Mesothelial cell of epicardium (in vitro differentiated cells): Measurements from ENCODE around the gene SNED1. TPM values are rescaled to one million over a fixed set of nuclear protein-coding genes. Genes with fewer than 3 reads are reported as not detected.

Source experiments
- DNase-seq, 2 experiments: peaks; one replicate each; pipeline ENCODE4 v3.0.0; 2021; ENCODE audit warnings: low spot score in 2 of 2; ENCODE audit not compliant: unreplicated experiment in 2 of 2
- H3K27ac Mint-ChIP-seq: 2 replicates; pipeline ENCODE4 v1.8.0; 2021; ENCODE audit warnings: mixed read lengths
- H3K27me3 Mint-ChIP-seq: 2 replicates; pipeline ENCODE4 v1.8.0; 2021; ENCODE audit warnings: low read depth, mixed read lengths
- H3K36me3 Mint-ChIP-seq: 2 replicates; pipeline ENCODE4 v1.8.0; 2021; ENCODE audit warnings: mixed read lengths
- H3K4me1 Mint-ChIP-seq: 2 replicates; pipeline ENCODE4 v1.8.0; 2021; ENCODE audit warnings: mixed read lengths
- H3K4me3 Mint-ChIP-seq: 2 replicates; pipeline ENCODE4 v1.8.0; 2021; ENCODE audit warnings: mild to moderate bottlenecking, moderate library complexity, mixed read lengths
- H3K9me3 Mint-ChIP-seq: 2 replicates; pipeline ENCODE4 v1.8.0; 2021; ENCODE audit warnings: mixed read lengths
- total RNA-seq: library from RNA; stranded (reverse); gene quantifications from 3 replicates; pipeline ENCODE4 v1.2.1, GENCODE V29; 2021
- TF ChIP-seq, protein P1 (sequence below): fragments of 200-600 bp; sonication (generic); IDR thresholded peaks from one replicate; pipeline ENCODE4 v1.5.0; 2021; ENCODE audit warnings: antibody characterized with exemption; ENCODE audit not compliant: unreplicated experiment

The SNED1 gene
- total RNA-seq, 1 donor from 2014 or later = 9.4 TPM

DNA sequence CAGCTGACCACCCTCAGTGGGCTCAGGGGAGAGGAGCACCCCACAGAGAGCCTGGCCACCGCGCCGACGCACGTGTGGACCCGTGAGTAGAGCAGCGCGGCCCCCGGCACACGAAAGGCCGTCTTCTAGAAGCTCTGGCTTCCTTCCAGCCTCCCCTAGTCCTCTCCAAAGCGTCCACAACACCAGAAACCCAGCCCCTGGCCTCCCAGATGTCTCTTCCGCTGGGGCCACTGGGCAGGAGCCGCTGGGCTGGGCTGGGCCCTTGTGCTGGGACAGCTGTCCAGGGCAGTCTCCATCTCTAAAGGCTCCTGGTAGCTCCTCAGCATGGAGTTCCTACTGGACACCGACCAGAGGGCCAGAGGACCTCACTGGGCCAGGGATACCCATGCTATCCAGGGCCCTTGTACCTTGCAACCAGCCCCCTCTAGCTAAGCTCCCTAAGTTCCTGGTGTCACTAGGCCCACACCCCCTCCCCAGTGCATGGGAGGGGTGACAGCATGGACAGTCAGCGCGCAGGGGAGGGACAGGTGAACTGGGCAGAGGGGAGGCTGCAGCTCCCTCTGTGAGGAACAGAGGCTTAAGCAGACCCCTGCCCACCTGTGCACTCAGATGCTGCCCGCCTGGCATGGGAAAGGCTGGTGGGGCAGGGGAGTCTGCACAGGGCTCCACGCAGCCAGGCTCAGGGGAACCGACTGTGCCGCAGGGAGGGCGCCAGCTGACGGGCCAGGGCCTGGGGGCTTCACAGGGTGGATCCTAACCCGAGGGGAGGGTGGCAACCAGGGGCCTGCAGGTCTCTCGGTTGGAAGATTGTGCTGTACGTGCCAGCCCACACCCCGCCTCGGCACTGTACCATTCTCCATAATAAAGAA is 70.8 kb downstream of the SNED1 start:
- DNase-seq = no peak
- H3K9me3 Mint-ChIP-seq = no peaks in the 10 kb centered on the region
- H3K4me3 Mint-ChIP-seq = no peak overlapping the region
- H3K4me1 Mint-ChIP-seq = peaks cover 2% of the 10 kb centered on the region
- TF ChIP-seq, protein P1, sequence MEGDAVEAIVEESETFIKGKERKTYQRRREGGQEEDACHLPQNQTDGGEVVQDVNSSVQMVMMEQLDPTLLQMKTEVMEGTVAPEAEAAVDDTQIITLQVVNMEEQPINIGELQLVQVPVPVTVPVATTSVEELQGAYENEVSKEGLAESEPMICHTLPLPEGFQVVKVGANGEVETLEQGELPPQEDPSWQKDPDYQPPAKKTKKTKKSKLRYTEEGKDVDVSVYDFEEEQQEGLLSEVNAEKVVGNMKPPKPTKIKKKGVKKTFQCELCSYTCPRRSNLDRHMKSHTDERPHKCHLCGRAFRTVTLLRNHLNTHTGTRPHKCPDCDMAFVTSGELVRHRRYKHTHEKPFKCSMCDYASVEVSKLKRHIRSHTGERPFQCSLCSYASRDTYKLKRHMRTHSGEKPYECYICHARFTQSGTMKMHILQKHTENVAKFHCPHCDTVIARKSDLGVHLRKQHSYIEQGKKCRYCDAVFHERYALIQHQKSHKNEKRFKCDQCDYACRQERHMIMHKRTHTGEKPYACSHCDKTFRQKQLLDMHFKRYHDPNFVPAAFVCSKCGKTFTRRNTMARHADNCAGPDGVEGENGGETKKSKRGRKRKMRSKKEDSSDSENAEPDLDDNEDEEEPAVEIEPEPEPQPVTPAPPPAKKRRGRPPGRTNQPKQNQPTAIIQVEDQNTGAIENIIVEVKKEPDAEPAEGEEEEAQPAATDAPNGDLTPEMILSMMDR = no peak
- H3K27me3 Mint-ChIP-seq = peaks cover 6% of the 10 kb centered on the region
- no peak overlapping the region for H3K27ac Mint-ChIP-seq
- H3K36me3 Mint-ChIP-seq = no peaks in the 10 kb centered on the region

DNA sequence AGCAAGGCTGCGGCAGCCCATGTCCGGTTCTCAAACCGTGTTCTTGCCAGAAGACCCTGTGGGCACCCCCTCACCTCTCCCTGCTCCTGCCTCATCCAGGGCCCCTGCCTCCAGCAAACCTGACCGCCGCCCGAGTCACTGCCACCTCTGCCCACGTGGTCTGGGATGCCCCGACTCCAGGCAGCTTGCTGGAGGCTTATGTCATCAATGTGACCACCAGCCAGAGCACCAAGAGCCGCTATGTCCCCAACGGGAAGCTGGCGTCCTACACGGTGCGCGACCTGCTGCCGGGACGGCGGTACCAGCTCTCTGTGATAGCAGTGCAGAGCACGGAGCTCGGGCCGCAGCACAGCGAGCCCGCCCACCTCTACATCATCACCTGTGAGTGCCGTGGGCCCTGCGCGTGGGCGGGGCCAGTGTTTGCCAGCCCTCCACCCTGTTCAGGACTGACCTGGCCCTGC is 71.4 kb downstream of the SNED1 start:
- no peaks in the 10 kb centered on the region for H3K4me1 Mint-ChIP-seq
- no peak overlapping the region for H3K27ac Mint-ChIP-seq
- H3K4me3 Mint-ChIP-seq = no peak overlapping the region
- H3K27me3 Mint-ChIP-seq = peaks cover 3% of the 10 kb centered on the region
- TF ChIP-seq, protein P1 = no peak
- no peaks in the 10 kb centered on the region for H3K9me3 Mint-ChIP-seq
- no peak for DNase-seq
- H3K36me3 Mint-ChIP-seq = no peaks in the 10 kb centered on the region

DNA sequence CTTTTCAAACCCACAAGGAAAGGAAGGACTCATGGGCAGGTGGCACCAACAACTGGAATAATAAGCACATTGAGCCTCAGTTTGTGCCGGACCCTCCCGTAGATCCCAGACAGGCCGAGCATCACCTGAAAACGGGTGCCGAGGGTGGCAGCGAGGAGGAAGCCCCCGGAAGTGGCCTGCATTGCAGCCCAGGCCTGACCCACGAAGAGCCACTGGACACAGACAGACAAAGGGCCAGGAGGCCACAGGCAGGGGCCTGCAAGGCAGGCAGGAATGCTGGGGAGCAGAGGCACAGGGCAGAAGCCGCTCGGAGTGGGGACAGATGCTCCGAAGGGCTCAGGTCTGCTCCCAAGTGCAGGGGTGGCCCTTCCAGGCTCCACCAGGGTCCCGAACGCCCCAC is 71.9 kb downstream of the SNED1 start:
- H3K36me3 Mint-ChIP-seq = no peaks in the 10 kb centered on the region
- TF ChIP-seq, protein P1 = no peak
- no peaks in the 10 kb centered on the region for H3K9me3 Mint-ChIP-seq
- H3K4me1 Mint-ChIP-seq = no peaks in the 10 kb centered on the region
- no peak overlapping the region for H3K27ac Mint-ChIP-seq
- H3K27me3 Mint-ChIP-seq = peaks cover 3% of the 10 kb centered on the region
- no peak for DNase-seq
- H3K4me3 Mint-ChIP-seq = no peak overlapping the region

- Mint-ChIP-seq H3K9me3 (no peaks in the 10 kb centered on the region), H3K4me1 (no peaks in the 10 kb centered on the region), H3K27ac (no peak overlapping the region), H3K27me3 (peaks cover 3% of the 10 kb centered on the region), H3K36me3 (no peaks in the 10 kb centered on the region), H3K4me3 (no peak overlapping the region)
- DNase-seq = no peak
- TF ChIP-seq, protein P1 = no peak
Observed at GRCh38 chr2:241070811-241071676, 72.6 kb downstream of the SNED1 start.

DNA sequence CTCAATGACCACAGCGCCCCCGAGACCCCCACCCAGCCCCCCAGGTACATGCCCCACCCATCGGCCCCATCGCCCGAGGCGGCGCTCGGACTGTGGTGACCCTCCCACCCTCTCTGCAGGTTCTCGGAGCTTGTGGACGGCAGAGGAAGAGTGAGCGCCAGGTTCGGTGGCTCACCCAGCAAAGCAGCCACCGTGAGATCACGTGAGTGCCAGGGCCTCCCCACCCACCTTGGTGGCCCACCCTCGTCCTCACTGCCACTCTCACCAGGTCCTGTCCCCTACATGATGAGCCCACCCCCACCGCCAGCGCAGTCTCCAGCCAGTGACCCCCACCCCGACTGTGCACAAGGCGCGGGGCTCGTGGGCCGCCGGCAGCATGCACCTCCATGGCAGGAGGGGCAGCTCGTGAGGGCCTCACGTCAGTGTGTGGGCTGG is 73.3 kb downstream of the SNED1 start:
- H3K27me3 Mint-ChIP-seq = peaks cover 3% of the 10 kb centered on the region

More for the DNA sequence above, 73.3 kb downstream of the SNED1 start:
- TF ChIP-seq, protein P1 = no peak
- Mint-ChIP-seq H3K4me3 (no peak overlapping the region), H3K36me3 (no peaks in the 10 kb centered on the region), H3K27ac (no peak overlapping the region), H3K9me3 (no peaks in the 10 kb centered on the region), H3K4me1 (no peaks in the 10 kb centered on the region)
- DNase-seq = no peak
